ENCODE results near the gene SLC25A21. TPM values are rescaled to one million over a fixed set of nuclear protein-coding genes. Genes with fewer than 3 reads are reported as not detected.

The SLC25A21 gene
- polyA plus RNA-seq, 1 experiment, result 0.50 TPM

DNA sequence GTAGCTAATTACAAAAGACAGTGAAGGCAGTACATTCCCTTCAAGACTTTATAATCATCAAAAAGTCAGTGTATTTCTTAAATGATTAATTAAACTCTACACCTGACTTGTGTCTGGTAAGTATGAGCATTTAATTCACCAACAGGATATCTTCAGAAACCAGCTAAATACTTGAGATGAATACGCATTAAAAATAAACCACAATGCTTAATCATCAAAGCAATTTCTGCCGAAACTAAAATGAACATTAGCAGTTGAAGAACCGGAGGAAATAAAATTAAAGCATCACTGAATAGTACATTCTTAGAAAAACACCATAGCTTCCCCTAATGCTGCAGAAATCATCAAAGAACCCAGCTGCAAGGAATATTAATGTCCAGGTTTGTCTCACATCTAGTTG, 32.7 kb downstream of the SLC25A21 start:
- CTCF ChIA-PET, result interaction anchor here (3.1 kb wide), 1 partner anchor 10 kb away, joined by 14 read pairs; no protein-coding TSS in a partner anchor
- Histone ChIP-seq H3K27me3 (ENCODE audit: control insufficient read depth, insufficient read depth, low read length) (no peaks in the 10 kb centered on the region), H3K4me3 (ENCODE audit: low read depth, low read length) (no peak overlapping the region), H3K36me3 (ENCODE audit: control insufficient read depth, insufficient read depth, low read length) (no peaks in the 10 kb centered on the region)
- POLR2A ChIA-PET, result no interaction called here
- TF ChIP-seq CTCF (IDR thresholded peaks at IDR 0.05; ENCODE audit: insufficient read depth, low read depth, low read length), result no peak
- no peak for DNase-seq (ENCODE audit: low read depth)

- no peak for TF ChIP-seq CTCF (IDR thresholded peaks at IDR 0.05; ENCODE audit: insufficient read depth, low read depth, low read length)
- Histone ChIP-seq H3K27me3 (ENCODE audit: control insufficient read depth, insufficient read depth, low read length) (no peaks in the 10 kb centered on the region), H3K36me3 (ENCODE audit: control insufficient read depth, insufficient read depth, low read length) (no peaks in the 10 kb centered on the region), H3K4me3 (ENCODE audit: low read depth, low read length) (no peak overlapping the region)
- ChIA-PET CTCF (interaction anchor here (3.1 kb wide), 1 partner anchor 11 kb away, joined by 14 read pairs; no protein-coding TSS in a partner anchor), POLR2A (no interaction called here)
- DNase-seq (ENCODE audit: low read depth), result no peak
Observed at GRCh38 chr14:37138898-37139297, 33.5 kb downstream of the SLC25A21 start.

DNA sequence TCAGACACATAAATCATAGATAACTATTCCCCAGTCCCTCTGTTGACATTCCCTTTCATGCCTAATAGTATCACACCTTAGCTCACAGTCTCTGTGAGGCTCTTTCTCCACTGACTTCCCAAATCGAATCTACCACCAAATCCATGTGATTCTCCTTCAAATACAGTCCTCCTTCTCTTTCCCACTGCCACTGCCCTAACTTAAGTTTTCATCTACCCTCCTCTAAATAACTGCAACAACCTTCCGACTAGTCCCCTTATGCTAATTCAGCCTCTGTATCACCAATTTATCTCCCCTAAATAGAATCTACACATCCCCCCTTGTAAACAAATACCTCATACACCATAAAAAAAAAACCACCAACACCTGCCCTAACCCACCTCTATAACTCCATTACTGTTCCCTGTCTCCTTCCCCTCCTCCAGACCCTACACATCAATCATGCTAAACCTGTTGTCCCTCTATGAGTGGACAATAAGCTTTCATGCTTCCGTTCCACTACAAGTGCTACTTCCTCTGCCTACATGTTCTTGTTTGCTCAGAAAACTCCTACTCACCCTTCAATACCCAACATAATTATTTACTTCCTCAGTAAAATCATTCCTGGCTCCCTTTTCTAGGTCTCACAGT, 39.0 kb downstream of the SLC25A21 start:
- POLR2A ChIA-PET, result no interaction called here
- H3K27me3 ChIP-seq (ENCODE audit: control insufficient read depth, insufficient read depth, low read length), result no peaks in the 10 kb centered on the region
- DNase-seq (ENCODE audit: low read depth), result no peak
- no peaks in the 10 kb centered on the region for H3K36me3 ChIP-seq (ENCODE audit: control insufficient read depth, insufficient read depth, low read length)
- no peak overlapping the region for H3K4me3 ChIP-seq (ENCODE audit: low read depth, low read length)
- CTCF ChIA-PET, result interaction anchor here (5.8 kb wide), 1 partner anchor 16 kb away, joined by 27 read pairs; no protein-coding TSS in a partner anchor
- no peak for TF ChIP-seq CTCF (IDR thresholded peaks at IDR 0.05; ENCODE audit: insufficient read depth, low read depth, low read length)

DNA sequence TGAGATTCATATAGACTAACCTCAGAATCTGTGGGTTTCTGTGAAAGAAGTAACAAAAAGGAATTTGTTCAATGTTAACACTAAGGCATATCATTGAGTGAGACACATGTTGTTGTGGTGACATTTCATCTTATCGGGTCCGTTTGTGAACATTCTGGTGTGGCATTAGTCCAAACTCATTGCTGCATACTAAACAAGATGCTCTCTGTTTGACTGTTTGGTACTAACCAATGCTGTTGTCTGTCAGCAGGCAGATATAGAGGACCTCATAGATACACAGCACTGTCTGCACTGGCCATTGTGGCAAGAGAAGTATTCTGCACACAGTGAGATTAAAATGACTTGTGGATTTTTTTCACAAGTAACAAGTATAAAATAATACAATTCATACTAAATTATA, 41.2 kb downstream of the SLC25A21 start:
- H3K36me3 ChIP-seq (ENCODE audit: control insufficient read depth, insufficient read depth, low read length), result no peaks in the 10 kb centered on the region
- CTCF ChIA-PET, result no interaction called here
- no peak overlapping the region for H3K4me3 ChIP-seq (ENCODE audit: low read depth, low read length)
- no peak for DNase-seq (ENCODE audit: low read depth)
- no peaks in the 10 kb centered on the region for H3K27me3 ChIP-seq (ENCODE audit: control insufficient read depth, insufficient read depth, low read length)
- no peak for TF ChIP-seq CTCF (IDR thresholded peaks at IDR 0.05; ENCODE audit: insufficient read depth, low read depth, low read length)
- POLR2A ChIA-PET, result no interaction called here

- ChIA-PET POLR2A (no interaction called here), CTCF (interaction anchor here (1.0 to 1.4 kb wide), 2 partner anchors 12 to 22 kb away, joined by 3 to 8 read pairs; no protein-coding TSS in a partner anchor)
Observed at GRCh38 chr14:37129047-37129446, 43.4 kb downstream of the SLC25A21 start.

More at GRCh38 chr14:37129047-37129446, 43.4 kb downstream of the SLC25A21 start:
- H3K36me3 ChIP-seq (ENCODE audit: control insufficient read depth, insufficient read depth, low read length), result no peaks in the 10 kb centered on the region
- DNase-seq (ENCODE audit: low read depth), result no peak
- H3K4me3 ChIP-seq (ENCODE audit: low read depth, low read length), result no peak overlapping the region
- no peak for TF ChIP-seq CTCF (IDR thresholded peaks at IDR 0.05; ENCODE audit: insufficient read depth, low read depth, low read length)
- no peaks in the 10 kb centered on the region for H3K27me3 ChIP-seq (ENCODE audit: control insufficient read depth, insufficient read depth, low read length)
